ENCODE data around the gene AGBL4. TPM values are rescaled to one million over a fixed set of nuclear protein-coding genes. Genes with fewer than 3 reads are reported as not detected.

The AGBL4 gene
- total and polyA plus RNA-seq, 2 of the 4 experiments (the other 2 are of a cell fraction): not detected

DNA sequence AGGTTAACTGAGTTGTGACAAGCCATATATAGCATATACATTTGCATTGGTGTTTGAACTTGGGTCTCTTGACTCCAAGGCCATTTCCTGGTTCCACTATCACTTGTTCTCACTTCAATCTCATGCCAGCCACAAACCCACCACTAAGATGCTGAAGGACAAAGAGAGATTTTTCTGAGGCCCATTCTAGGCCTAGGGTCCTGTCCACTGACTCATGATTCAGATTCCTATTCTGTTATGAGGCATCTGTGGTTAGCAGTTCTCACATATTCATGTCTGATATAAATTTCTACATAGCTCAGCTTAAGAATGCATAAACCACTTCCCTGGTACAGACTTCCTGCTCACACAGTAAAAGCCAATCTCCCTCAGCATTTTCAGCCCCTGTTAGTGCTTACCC, 921.0 kb downstream of the AGBL4 start:
- H3K56ac ChIP-seq (ENCODE audit: extremely low read depth, insufficient read depth, low read length): no peak overlapping the region

More for the DNA sequence above, 921.0 kb downstream of the AGBL4 start:
- ATAC-seq (ENCODE audit: low read depth): no peak
- H3K18ac ChIP-seq (ENCODE audit: low read depth, low read length): no peak overlapping the region
- H3K9me1 ChIP-seq (ENCODE audit: insufficient read depth, low read length): no peaks in the 10 kb centered on the region
- intact Hi-C loops (cut with micrococcal nuclease): no loop called here
- dilution Hi-C loops (cut with HindIII; ENCODE audit: low sequenced_read_pairs, unreplicated experiment): no loop called here
- H3K27ac ChIP-seq (ENCODE audit: insufficient read depth, low read length): no peak overlapping the region
- peaks cover 12% of the 10 kb centered on the region for H3K9me3 ChIP-seq (ENCODE audit: control insufficient read depth, insufficient read depth, low read length)
- H3K14ac ChIP-seq (replicated peaks; ENCODE audit: low read depth, low read length): no peak overlapping the region
- H4K20me1 ChIP-seq (ENCODE audit: insufficient read depth, low read length): no peaks in the 10 kb centered on the region
- ChIA-PET POLR2A (ENCODE audit: unreplicated experiment) (no interaction called here), CTCF (no interaction called here)
- H4K8ac ChIP-seq (ENCODE audit: low read depth in 2 of 2, low read length in 2 of 2): no peak overlapping the region
- no peaks in the 10 kb centered on the region for H3K36me3 ChIP-seq (ENCODE audit: control insufficient read depth, insufficient read depth, low read length)
- no peak overlapping the region for H2BK5ac ChIP-seq (ENCODE audit: low read depth, low read length, poor library complexity, severe bottlenecking)
- no peak overlapping the region for H4K5ac ChIP-seq (ENCODE audit: low read depth, low read length)
- no peak overlapping the region for H4K91ac ChIP-seq (ENCODE audit: insufficient read depth, low read depth, low read length)
- no peaks in the 10 kb centered on the region for H3K4me1 ChIP-seq (ENCODE audit: control insufficient read depth, insufficient read depth, low read length)
- no peak overlapping the region for H2BK15ac ChIP-seq (ENCODE audit: low read depth, low read length)
- H2BK120ac ChIP-seq (ENCODE audit: low read depth, low read length): no peak overlapping the region
- H3K4me2 ChIP-seq (ENCODE audit: low read depth, low read length): no peak overlapping the region
- DNase-seq: no peak
- H2AFZ ChIP-seq (replicated peaks; ENCODE audit: low read length, poor library complexity): no peak overlapping the region
- no peak overlapping the region for H3K4ac ChIP-seq (ENCODE audit: low read depth, low read length)
- no peak overlapping the region for H2AK5ac ChIP-seq (ENCODE audit: low read depth, low read length)
- in situ Hi-C loops (cut with MboI; ENCODE audit: low sequenced_read_pairs): no loop called here
- BruUV-seq (replicated peaks): no TSS peak
- H2AK9ac ChIP-seq (replicated peaks; ENCODE audit: low read depth, low read length, poor library complexity): no peak overlapping the region
- H3K9ac ChIP-seq (ENCODE audit: low read depth, low read length): no peak overlapping the region
- H3K27me3 ChIP-seq (ENCODE audit: control insufficient read depth, insufficient read depth, low read length): no peaks in the 10 kb centered on the region
- TF ChIP-seq RFX5 (IDR thresholded peaks at IDR 0.05; ENCODE audit: low read depth, low read length) (no peak), NFE2L2 (IDR thresholded peaks at IDR 0.05; ENCODE audit: low read depth, low read length) (no peak), CEBPB (IDR thresholded peaks at IDR 0.05; ENCODE audit: low read depth, low read length) (no peak), BHLHE40 (IDR thresholded peaks at IDR 0.05; ENCODE audit: low read depth, low read length) (no peak)
- no peak overlapping the region for H2BK20ac ChIP-seq (ENCODE audit: low read depth, low read length)
- H3K4me3 ChIP-seq (ENCODE audit: insufficient read depth, low read depth, low read length): no peak overlapping the region
- H3K79me1 ChIP-seq (ENCODE audit: low read depth in 1 of 2, low read length in 2 of 2): no peaks in the 10 kb centered on the region
- H3K23ac ChIP-seq (ENCODE audit: low read depth, low read length): no peak overlapping the region
